Activated CD8-positive, alpha-beta memory T cell treated with anti-CD3 and anti-CD28 coated beads for 48 hours (primary cell): ENCODE measurements around the gene FAM184B.
"Not testable (repeated sequence)": the region's sequence is repeated elsewhere in the genome, so short reads cannot be mapped to it uniquely, and the experiment has no call there.

ENCODE experiments used
- DNase-seq, 3 experiments: peaks; one replicate each; pipeline ENCODE4 v3.0.0-alpha.2; 2020; ENCODE audit warnings: low read depth in 2 of 3, low spot score in 2 of 3

Gene FAM184B

DNA sequence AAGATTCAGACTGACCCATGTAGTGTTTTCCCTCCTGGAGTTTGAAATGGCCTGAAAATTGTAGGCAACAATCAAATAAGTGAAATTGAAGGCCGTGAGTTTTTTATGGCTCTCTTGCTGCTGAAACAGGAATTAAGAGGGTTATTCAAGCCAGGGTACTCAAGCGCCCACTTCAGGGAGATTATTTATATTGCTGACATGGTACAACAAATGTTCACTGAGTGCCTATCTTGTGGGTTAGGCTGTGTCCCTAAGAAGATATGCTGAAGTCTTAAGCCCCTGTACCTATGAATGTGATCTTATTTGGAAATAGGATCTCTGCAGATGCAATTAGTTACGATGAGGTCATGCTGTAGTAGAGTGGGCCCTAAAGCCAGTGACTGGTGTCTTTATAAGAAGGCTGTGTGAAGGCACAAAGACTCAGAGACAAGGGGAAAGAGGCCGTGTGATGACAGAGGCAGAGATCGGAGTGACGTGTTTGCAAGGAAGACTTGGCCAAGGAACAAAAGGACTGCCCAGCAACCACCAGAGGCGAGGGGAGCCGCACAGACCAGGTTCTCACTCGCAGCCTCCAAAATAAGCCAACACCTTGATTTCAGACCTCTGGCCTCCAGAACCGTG is 94.1 kb downstream of the FAM184B start:
- DNase-seq: no peak

DNA sequence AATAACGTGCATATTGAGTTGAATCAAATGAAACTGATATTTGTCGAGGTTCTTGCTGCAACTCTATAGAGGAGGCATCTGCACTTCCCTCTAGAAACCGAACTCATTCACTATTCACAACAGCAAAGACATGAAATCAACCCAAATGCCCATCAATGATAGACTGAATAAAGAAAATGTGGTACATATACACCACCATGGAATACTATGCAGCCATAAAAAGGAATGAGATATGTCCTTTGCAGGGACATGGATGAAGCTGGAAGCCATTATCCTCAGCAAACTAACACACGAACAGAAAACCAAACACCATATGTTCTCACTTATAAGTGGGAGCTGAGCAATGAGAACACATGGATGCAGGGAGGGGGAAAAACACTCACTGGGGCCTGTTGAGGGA is 96.8 kb downstream of the FAM184B start:
- not testable (repeated sequence) for DNase-seq

DNA sequence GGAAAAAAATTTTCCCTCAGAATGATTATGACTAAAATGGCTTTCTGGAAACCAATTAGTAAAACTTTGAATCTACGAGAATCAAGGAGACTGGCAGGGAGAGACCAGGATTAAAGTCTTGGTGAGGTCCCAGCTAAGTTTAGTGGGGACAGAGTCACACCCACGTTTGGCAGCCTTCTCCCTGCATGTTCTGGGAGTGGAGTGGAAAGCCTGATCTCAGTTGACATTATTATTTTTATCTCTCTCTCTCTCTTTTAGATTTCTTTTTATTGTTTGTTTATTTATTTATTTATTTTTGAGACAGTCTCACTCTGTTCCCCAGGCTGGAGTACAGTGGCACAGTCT is 99.2 kb downstream of the FAM184B start:
- DNase-seq: no peak

DNA sequence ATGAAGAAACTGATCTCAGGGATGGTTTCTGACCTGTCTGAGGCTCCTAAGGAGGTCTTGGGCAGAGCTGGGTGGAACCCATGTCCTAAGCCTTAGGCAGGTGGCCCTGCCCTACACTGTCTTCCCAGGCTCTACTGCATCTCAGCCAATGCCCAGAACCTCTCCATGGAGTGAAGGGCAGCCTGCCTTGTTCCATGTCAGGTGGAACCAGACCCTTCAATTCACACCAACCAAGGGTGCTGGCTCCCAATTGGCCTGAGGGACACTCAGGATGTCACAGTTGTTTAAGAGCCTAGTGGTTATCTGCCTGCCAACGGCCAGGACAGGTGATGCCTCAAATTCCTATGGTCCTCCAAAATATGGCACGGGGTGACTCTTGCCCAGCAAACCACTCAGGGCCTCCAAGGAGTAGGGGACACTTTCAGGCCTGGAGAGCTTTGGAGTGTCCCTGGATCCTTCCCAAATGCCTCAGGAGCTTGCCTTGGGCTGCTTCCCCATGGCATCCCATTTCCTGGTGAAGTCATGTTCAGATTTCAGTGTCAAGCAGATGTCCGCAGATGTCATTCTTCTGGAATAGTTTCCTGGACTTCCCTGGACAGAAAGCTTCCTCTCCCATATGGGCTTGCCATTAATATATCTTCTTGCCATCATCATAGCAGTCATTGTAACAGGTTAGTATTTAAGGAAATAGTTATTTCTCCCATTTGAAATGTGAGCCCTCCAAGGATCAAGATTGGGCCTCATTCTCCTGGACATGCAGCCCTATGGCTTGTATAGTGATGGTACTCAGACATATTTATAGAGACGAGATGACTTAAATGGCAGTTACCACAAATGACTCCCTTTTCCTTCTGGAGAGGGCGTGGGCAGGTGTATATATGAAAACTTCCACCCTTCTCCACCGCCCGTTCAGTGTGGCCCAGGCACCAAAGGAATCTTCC is 99.9 kb downstream of the FAM184B start:
- no peak for DNase-seq

DNA sequence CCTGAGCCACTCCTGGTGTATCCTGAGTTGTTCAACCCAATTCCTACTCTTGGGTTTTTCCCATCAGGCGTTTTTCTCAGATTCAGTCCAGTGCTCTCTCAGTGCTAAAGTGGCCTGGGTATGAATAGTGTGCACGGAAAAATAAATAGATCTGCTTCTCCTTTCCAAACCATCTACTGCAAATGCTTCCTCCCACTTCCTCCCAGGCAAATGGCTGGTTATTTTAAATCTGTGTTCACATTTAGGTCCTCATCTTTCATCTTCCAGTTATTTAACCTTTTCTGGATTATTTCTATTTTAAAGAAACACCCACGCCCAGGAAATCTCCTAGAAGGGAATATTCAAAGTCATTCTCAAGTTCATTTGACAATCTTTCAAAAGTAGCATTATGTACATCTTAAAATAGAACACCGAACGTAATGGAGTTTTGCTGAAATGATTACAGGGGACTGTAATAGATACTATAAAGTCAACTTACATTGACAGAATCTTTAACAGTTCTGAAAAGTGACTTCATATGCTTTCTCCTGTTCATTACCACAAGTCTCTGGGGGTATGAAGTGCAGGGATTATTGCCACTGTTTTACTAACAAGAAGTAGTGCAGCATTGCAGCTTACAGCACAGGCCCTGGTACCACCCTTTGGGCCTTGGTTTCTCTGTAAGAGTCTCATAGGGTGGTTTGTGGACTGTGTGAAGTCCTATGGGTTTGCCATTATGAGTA is 100.7 kb downstream of the FAM184B start:
- no peak for DNase-seq

DNA sequence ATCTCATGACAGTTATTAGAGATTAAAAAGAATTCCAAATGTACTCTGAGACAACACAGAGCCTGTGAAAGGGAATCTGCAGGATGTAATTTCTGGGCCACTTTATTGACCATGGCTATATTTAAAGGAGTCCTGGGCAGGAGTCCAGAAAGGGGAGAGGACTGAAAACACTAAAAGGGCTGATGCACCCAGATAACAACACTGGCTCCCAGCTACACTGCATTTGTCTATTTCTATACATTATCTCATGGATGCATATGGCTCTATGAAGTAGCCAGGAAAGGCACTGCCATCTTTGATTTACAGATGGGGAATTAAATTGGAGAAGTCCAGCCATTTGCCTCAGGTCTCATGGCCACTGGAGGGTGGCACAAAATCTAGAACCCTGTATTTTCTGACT is 111.0 kb downstream of the FAM184B start:
- DNase-seq: no peak

DNA sequence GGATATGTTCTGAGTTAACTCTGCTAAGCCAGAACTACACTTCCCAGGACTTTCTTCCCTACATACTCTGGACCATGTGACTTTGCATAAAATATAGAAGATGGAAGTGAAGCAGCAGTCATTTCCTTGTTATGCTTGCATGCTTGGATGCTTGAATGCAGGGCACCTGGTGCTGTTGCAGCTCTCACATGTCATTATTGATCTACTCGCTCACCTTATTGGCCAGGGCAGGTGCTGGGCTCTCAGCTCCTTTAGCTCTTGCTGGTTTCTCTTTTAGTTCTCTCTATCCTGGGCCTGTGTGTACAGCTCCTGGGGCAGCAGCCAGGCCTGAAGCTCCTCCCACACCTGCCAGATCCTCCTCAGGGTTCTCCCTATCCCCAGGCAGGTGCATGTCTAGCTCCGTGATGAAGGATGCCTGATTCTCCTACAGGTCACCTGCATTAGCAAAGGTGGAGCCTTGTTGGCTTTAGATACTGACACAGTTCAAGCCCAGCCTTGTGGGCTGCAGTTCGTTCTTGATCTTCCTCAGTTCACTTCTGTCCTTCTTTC is 113.7 kb downstream of the FAM184B start:
- DNase-seq: no peak

DNA sequence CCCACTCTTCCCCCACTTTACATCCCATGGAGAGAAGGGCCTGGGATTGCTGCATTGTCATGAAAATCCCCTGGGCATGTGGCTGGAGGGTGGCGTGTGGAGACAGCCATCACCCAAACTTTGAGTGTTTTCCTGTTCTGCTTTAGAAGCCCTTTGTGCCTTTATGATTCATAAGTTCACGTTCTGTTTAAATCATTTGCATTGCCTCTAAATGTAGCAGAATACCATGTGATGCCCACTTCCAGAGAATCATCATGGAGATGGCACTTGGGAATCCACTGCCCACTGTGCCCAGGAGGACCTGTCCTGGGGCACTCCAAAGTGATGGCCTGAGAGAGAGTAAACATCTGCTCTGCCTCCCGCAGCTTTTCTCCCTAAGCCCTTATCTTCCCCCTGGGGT is 114.2 kb downstream of the FAM184B start:
- no peak for DNase-seq

DNA sequence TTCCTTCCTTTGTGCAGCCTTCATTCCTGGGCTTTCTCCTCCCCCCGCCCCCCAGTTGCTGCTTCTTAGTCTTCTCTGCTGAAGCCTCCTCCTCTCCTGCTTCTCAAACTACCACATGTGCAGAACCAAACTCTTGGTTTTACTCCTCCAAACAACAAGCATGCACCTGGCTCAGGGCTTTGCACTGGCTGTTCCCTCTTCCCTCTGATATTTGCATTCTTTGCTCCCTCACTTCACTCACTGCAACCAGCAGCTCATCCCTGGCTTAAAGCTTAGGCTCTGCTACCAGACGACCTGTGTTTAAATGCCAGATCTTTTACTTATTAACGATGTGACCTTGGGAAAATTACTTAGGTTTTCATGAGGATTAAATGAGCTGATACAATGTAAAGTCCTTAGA is 115.6 kb downstream of the FAM184B start:
- DNase-seq: no peak

DNA sequence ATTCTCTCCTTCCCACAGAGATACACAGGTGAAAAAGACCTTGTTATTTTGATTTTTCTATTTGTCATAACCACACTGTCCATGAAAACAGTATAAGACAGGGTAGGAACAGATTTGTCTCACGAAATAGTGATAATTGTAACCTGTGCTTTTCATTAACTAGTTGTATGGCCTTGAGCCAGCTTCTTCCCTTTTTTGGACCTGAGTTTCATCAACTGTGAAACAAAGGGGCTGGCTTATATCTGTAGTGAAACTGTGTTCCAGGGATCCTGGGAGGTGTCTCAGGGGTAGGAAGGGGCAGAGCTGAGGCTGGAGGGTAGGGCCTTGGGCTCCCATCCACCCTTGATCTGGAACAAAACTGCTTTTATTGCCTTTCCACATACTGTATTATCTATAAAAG is 116.1 kb downstream of the FAM184B start:
- no peak for DNase-seq

DNA sequence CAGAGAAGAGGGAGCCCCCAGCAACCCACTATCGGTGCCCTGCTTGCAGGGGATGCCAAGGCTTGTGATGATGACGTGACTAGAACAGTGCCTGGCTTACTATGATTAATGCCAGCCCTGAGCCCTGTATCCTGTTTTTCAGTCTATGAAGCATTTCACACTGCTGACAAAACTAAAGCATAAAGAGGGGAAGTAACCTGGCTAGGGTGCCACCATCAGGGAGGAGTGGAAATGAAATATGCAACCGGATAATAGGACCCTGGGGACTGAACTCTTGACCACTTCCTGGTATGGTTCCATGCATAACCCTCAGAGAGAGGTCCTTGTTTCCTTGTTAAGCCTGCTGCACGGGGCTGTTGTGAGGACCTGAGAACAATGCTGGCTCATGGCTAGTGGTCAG is 116.7 kb downstream of the FAM184B start:
- no peak for DNase-seq

DNA sequence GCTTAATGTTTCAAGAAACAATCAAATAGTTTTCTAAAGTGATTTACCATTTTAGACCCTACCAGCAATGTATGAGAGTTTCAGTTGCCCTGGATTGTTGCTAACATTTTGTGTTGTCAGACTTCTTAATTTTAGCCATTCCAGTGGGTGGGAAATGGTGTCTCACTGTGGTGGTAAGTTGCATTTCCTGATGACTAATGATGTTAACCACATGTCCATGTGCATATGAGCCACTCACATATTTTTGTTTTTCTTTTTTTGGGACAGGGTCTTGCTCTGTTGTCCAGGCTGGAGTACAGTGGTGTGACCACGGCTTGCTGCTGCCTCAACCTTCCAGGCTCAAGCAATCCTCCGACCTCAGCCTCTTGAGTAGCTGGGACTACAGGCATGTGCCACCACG is 118.7 kb downstream of the FAM184B start:
- no peak for DNase-seq

DNA sequence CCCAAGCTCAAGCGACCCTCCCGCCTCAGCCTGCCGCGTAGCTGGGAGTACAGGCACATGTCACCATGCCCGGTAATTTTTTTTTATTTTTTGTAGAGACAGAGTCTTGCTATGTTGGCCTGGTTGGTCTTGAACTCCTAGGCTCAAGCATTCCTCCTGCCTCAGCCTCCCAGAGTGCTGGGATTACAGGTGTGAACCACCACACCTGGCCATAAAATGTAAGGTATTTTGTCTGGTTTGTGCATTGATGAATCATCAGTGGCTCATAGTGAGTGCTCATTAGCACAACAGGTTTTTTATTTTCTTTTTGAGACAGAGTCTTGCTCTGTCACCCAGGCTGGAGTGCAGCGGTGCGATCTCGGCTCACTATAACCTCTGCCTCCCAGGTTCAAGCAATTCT is 122.2 kb downstream of the FAM184B start:
- DNase-seq: not testable (repeated sequence)

DNA sequence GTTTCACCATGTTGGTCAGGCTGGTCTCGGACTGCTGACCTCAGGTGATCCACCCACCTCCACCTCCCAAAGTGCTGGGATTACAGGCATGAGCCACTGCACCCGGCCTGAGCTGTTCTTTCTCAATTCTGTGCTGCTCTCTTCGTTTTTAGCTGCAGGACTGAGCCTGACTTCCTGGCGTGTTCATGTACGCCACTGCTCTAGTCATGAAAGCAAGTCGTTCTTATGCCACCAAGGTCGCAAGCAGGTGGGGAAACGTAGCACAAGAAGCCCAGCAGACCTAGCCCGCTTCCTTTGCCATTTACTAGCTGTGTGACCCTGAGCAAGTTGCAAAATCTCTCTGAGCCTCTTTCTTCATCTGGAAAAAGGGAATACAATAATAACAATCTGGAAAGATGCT is 123.6 kb downstream of the FAM184B start:
- DNase-seq: no peak

DNA sequence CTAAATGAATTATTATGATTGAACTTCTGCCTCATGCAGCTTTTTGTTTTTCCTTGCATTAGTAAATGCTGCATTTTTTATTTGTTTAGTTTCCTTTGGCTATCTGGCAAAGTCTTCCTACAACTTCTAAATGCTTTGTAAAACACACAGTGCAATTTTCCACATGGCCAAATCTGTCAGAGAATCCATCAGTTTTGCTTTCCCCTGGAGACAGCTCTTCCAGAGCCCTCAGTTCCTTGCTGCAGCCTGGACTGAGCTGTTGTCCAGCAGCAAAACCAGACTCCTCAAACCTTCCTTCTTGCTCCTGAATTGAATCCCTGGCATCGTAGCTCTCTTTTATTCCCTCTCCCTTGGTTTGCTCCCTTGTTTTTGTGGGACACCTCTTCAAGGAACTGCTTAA is 124.3 kb downstream of the FAM184B start:
- no peak for DNase-seq

DNA sequence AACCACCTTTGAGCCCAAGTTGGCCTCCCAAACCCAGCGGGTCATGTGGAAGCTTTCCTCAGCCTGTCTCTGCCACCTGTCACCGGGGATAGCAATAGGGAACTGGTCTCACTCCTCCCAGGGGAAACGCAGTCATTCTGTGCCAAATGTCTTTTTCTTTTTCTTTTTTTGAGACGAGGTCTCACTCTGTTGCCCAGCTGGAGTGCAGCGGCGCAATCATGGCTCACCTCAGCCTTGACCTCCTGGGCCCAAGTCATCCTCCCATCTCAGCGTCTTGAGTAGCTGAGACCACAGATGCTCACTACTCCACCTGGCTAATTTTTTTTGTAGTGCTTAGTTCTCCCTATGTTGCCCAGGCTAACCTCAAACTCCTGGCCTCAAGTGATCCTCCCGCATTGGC is 126.7 kb downstream of the FAM184B start:
- no peak for DNase-seq

DNA sequence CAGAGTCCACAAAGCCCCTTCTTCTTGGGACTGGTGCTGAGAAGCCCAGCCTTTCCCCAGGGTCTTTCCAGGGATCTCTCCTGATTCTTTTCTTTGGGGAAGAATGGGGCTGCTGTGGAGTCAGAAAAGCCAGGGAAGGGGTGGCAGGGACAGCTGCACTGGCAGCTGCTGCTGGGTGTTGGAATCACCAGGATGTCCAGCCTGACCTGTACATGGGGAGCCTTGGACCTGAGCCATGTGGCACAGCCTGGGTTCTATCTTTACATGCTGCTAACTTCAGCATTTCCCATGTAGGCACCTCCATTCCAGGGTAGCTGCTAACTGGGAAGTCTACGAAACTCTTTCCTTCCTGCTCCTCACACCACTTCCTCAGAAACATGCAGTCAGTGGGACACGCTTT is 131.0 kb downstream of the FAM184B start:
- no peak for DNase-seq

DNA sequence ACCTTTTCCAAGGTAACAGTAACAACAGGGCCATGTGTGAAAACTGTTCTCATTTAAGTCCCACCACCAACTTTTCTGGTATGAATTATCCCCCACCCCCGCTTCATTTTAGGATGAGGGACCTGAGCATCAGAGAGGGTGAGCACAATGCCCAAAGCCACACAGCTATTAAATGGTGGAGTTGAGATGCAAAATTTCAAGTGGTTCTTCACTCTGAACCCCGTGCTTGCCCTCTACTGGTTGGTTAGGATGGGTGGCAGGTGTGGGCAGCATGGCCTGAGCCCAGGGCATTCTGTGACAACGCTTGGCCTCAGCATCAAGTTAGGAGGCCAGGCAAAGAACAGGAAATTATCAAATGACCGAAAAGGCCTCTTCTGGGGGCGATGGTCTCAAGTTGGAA is 133.5 kb downstream of the FAM184B start:
- DNase-seq: no peak

DNA sequence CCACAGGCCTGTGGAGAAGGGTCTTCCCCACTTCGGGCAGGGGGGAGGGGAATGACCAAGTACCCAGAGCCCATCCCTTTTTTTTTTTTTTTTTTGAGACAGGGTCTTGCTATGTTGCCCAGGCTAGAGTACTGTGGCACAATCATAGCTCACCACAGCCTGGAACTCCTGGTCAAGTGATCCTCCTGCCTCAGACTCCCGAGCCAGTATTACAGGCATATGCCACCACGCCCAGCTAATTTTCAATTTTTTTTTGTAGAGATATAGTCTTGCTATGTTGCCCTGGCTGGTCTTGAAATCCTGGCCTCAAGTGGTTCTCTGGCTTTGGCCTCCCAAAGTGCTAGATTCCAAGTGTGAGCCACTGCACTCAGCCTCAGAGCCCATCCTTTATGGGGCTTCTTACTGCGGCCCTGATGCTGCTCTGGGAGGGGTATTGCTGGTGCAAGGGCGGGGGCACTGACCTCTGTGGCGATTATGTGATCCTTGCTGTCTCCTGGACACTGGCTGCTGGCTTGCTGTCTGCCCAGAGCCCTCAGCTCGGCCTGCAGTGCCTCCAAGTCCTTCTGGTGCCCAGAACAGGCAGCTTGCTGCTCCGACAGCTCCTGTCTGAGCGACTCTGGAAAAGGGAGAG is 134.1 kb downstream of the FAM184B start:
- DNase-seq: no peak

DNA sequence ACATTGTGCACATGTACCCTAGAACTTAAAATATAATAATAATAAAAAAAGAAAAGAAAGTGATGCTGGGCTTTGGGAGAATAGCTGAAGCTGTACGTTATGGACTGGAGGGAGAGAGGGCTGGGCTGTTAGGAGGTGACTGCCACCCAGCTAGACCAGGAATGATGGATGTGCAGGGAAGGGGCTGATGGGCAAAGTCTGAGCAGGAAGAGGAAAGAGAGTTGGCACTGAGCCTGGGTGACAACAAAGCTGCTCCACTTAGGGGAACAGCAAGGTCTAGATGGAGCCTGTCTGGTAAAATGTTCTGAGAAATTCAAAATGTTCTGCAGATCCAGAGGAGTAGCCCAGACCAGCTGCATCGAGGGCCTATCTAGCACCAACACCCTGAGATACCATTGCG is 134.7 kb downstream of the FAM184B start:
- DNase-seq: no peak

DNA sequence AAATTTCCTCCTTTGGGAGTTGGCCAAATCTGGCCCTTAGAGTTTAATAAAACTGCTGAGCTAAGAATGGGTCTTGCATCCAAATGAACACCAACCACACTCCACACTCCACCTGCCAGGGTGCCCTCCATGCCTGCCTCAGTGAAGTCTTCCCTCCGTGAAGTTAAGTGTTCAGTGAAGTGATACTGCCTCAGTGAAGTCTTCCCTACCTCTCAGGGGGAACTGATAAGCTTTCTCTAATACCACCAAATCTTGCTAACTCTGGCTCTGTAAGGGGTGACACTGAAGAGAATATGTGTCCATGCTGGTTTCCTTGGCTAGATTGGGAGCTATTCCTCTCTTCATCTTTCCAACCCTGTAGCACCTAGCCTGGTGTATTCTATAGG is 139.0 kb downstream of the FAM184B start:
- no peak for DNase-seq
